T-helper 1 cell treated with Interleukin-12 subunit alpha and Interleukin-12 subunit beta and Interleukin-4 antibody, amounts not matched to agents 30 μg/mL and 1 μg/mL, for 36 hours (primary cell): ENCODE results near the gene RSAD2.
"Not testable (repeated sequence)": the region's sequence is repeated elsewhere in the genome, so short reads cannot be mapped to it uniquely, and the experiment has no call there.

Experiments
- H3K27ac Mint-ChIP-seq: one replicate; pipeline ENCODE4 v1.8.0; 2021; ENCODE audit warnings: mild to moderate bottlenecking, mixed read lengths
- H3K27me3 Mint-ChIP-seq: one replicate; pipeline ENCODE4 v1.8.0; 2021; ENCODE audit warnings: low read depth, mixed read lengths
- H3K36me3 Mint-ChIP-seq: one replicate; pipeline ENCODE4 v1.8.0; 2021; ENCODE audit warnings: low read depth, mixed read lengths
- H3K4me1 Mint-ChIP-seq: one replicate; pipeline ENCODE4 v1.8.0; 2021; ENCODE audit warnings: low read depth, mixed read lengths
- H3K4me3 Mint-ChIP-seq: one replicate; pipeline ENCODE4 v1.8.0; 2021; ENCODE audit warnings: mild to moderate bottlenecking, moderate library complexity, mixed read lengths
- H3K9me3 Mint-ChIP-seq: one replicate; pipeline ENCODE4 v1.8.0; 2021; ENCODE audit warnings: mixed read lengths

RSAD2 gene

GRCh38 chr2:6852195-6852594 lies 25.4 kb upstream of the RSAD2 start:
- Mint-ChIP-seq H3K36me3 (peaks cover 74% of the 10 kb centered on the region), H3K4me1 (peaks cover 52% of the 10 kb centered on the region), H3K27ac (no peak overlapping the region), H3K9me3 (peaks cover 12% of the 10 kb centered on the region), H3K27me3 (no peaks in the 10 kb centered on the region), H3K4me3 (no peak overlapping the region)

GRCh38 chr2:6854416-6854815 lies 23.2 kb upstream of the RSAD2 start:
- H3K36me3 Mint-ChIP-seq: peaks cover 76% of the 10 kb centered on the region

DNA sequence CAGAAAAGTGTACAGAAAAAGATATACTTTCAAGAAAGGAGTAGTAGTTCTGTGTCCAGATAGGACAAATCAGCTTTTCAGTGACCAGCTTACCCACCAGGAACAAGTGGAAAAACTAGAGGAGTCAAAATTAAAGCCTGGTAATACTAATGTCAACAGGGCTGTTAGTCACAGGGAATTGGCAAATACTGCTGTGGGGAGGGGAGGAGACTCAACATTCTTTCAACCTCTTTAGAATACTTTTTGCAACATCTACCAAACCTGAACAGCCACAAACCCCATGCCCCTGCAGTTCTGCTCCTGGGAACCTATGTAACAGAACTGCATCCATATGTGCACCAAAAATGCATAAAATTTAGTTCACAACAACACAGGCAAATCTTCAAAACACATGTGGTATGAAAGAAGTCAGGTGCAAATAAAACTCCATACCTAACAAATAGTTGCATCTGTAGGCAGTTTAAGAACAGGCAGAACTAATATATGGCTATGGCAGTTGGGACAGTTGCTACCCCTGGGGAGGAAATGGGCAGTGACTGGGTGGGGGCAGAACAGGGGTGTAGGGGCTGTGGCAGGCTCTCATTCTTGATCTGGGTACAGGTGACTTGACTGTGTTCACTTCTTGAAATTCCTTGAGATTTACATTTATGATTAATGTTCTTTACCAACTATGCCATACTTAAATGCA lies 21.6 kb upstream of the RSAD2 start:
- peaks cover 23% of the 10 kb centered on the region for H3K9me3 Mint-ChIP-seq
- H3K27ac Mint-ChIP-seq: no peak overlapping the region
- H3K27me3 Mint-ChIP-seq: no peaks in the 10 kb centered on the region
- H3K4me1 Mint-ChIP-seq: peaks cover 53% of the 10 kb centered on the region
- peaks cover 81% of the 10 kb centered on the region for H3K36me3 Mint-ChIP-seq
- no peak overlapping the region for H3K4me3 Mint-ChIP-seq

More at GRCh38 chr2:6854416-6854815, 23.2 kb upstream of the RSAD2 start:
- Mint-ChIP-seq H3K9me3 (peaks cover 11% of the 10 kb centered on the region), H3K4me3 (no peak overlapping the region), H3K27me3 (no peaks in the 10 kb centered on the region), H3K4me1 (peaks cover 51% of the 10 kb centered on the region), H3K27ac (no peak overlapping the region)

DNA sequence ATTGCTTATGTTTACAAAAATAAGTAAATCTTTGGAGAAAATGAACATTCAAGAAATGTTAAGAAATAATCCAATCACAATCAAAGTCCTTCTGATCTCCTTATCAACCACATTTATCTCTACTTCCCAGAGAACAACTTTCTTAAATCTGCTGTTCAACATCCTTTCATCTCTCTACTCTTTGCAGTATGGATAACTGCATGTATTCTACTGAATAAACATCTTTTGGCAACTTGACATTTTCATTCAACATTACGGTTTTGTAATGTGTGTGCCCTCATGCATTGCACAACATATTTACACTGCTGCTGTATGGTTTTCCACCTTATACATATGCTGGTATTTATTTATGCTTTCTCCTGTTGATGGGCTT lies 21.0 kb upstream of the RSAD2 start:
- Mint-ChIP-seq H3K36me3 (peaks cover 81% of the 10 kb centered on the region), H3K27ac (no peak overlapping the region), H3K27me3 (no peaks in the 10 kb centered on the region), H3K9me3 (peaks cover 28% of the 10 kb centered on the region), H3K4me1 (peaks cover 58% of the 10 kb centered on the region), H3K4me3 (no peak overlapping the region)

DNA sequence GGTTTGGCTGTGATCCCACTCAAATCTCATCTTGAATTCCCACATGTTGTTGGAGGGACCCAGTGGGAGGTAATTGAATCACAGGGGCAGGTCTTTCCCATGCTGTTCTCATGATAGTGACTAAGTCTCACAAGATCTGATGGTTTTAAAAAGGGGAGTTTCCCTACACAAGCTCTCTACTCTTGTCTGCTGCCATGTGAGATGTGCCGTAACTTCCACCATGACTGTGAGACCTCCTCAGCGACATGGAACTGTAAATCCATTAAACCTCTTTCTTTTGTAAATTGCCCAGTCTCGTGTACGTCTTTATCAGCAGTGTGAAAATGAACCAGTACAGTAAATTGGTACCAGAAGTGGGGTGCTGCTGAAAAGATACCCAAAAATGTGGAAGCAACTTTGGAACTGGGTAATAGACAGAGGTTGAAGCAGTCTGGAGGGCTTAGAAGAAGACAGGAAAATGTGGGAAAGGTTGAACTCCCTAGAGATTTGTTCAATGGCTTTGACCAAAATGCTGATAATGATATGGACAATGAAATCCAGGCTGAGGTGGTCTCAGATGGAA lies 19.0 kb upstream of the RSAD2 start:
- peaks cover 34% of the 10 kb centered on the region for H3K9me3 Mint-ChIP-seq
- H3K36me3 Mint-ChIP-seq: peaks cover 89% of the 10 kb centered on the region
- peaks cover 66% of the 10 kb centered on the region for H3K4me1 Mint-ChIP-seq
- H3K4me3 Mint-ChIP-seq, H3K27me3 Mint-ChIP-seq, H3K27ac Mint-ChIP-seq: not testable (repeated sequence)

DNA sequence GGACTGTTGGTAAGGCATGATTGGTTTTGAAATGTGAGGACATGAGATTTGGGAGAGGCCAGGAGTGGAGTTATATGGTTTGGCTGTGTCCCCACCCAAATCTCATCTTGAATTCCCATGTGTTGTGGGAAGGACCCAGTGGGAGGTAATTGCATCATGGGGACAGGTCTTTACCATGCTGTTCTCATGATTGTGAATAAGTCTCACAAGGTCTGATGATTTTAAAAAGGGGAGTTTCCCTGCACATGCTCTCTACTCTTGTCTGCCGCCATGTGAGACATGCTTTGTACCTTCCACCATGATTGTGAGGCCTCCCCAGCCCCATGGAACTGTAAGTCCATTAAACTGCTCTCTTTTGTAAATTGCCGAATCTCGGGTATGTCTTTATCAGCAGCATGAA lies 17.3 kb upstream of the RSAD2 start:
- H3K36me3 Mint-ChIP-seq: peaks cover 85% of the 10 kb centered on the region

DNA sequence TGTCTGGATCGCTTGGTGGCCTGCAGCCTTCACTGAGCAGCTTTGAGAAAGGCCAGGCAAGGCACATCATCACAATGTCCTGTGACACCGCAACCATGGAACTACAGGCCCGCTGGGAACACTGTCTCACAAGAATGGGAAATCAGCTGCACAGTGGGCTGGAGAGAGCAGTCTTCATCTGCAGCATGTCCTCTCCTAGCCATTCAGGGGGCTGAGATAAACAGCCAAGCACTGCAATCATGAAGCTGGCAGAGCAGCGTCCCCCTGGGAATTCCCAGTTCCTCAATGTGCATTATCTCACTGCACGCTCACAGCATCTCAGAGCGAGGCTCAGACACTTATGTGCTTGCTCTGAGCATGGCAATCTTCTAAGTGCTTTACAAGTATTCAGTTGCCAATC lies 13.8 kb upstream of the RSAD2 start:
- H3K4me1 Mint-ChIP-seq: peaks cover 60% of the 10 kb centered on the region
- peaks cover 28% of the 10 kb centered on the region for H3K9me3 Mint-ChIP-seq
- H3K4me3 Mint-ChIP-seq: peak overlapping the region; percentile 84
- H3K36me3 Mint-ChIP-seq: peaks cover 60% of the 10 kb centered on the region
- H3K27me3 Mint-ChIP-seq: no peaks in the 10 kb centered on the region
- H3K27ac Mint-ChIP-seq: no peak overlapping the region

More for the DNA sequence above, 17.3 kb upstream of the RSAD2 start:
- Mint-ChIP-seq H3K27me3 (no peaks in the 10 kb centered on the region), H3K27ac (peak overlapping the region; percentile 29), H3K4me3 (no peak overlapping the region), H3K4me1 (peaks cover 68% of the 10 kb centered on the region), H3K9me3 (peaks cover 34% of the 10 kb centered on the region)

GRCh38 chr2:6864231-6864754 lies 13.3 kb upstream of the RSAD2 start:
- Mint-ChIP-seq H3K9me3 (peaks cover 23% of the 10 kb centered on the region), H3K36me3 (peaks cover 58% of the 10 kb centered on the region), H3K4me3 (peak overlapping the region; percentile 84), H3K4me1 (peaks cover 58% of the 10 kb centered on the region), H3K27me3 (no peaks in the 10 kb centered on the region), H3K27ac (peak overlapping the region; percentile 75)

DNA sequence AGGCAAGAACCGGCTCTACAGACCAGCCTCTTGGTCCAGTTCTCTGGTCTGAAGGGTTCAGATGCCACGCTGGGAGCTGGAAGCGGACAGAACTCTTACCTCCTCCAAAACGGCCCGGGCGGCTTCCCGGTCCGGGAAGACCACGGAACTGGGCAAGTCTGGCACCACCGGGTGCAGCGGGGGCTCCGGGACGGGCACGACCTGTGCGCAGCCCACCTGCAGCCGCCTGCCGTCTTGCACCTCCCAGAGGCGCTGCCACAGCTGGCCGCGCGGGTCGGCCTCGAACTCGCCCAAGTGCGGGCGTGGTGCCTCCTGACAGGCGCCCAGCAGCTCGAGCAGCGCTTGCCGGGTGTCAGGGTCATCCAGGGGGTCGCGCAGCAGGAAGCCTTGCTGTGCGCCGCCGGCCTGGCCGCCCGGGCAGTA lies 12.6 kb upstream of the RSAD2 start:
- Mint-ChIP-seq H3K36me3 (peaks cover 55% of the 10 kb centered on the region), H3K27me3 (no peaks in the 10 kb centered on the region), H3K9me3 (peaks cover 20% of the 10 kb centered on the region), H3K27ac (peak overlapping the region; percentile 75), H3K4me3 (peak overlapping the region; percentile 84), H3K4me1 (peaks cover 59% of the 10 kb centered on the region)

DNA sequence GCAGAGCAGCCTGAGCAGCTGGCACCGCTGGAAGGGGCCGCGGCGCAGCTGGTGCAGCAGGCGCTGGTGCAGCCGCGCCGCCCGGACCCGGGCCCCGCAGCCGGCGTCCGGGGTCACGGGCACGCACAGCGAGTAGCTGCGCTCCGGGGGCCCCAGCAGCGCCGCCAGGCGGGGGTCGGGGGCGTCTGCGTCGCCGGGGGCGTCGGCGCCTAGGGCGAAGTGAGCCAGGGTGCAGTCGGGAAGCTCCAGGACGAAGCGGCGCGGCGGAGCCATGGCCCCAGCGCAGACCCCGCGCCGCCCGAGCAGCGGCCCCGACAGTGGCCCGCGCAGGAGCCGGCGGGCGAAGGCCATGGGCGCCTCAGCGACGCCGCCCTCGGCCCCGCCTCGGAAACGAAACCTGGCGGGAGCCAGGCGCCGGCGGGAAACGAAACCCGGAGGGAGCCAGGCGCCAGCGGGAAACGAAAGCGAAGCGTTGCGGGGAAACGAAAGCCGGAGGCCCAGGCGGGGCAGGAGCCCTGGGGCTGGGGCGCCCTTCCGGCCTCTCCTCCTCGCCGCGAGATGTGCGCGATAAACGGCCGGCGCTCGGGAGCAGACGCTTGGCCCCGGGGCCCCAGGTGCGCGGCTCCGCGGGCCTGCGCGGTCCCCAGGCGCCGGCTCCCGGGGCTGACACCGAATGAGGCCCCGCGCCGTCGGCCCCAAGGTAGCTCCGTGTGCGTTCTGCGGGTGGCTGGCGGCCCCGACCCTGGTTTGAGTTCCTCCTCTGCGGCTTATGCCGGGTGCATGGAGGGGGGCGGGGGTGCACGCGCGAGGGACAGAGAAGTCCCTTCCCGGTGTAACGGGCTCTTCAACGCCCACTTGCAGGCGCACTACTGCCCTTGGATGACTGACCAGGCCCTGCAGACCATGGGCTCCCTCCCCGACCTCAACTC lies 12.0 kb upstream of the RSAD2 start, which contains the start of gene CMPK2:
Gene CMPK2, minus strand, starts transcription at position 562 of the 929 bp plus-strand sequence. Its CDS starts 211 bp downstream, at position 351.
- H3K4me1 Mint-ChIP-seq: peaks cover 54% of the 10 kb centered on the region
- peaks cover 13% of the 10 kb centered on the region for H3K9me3 Mint-ChIP-seq
- H3K4me3 Mint-ChIP-seq: peak within 1 kb of the TSS; percentile 99
- no peaks in the 10 kb centered on the region for H3K27me3 Mint-ChIP-seq
- H3K27ac Mint-ChIP-seq: peak within 1 kb of the TSS; percentile 98
- peaks cover 48% of the 10 kb centered on the region for H3K36me3 Mint-ChIP-seq

- peaks cover 9% of the 10 kb centered on the region for H3K9me3 Mint-ChIP-seq
- H3K36me3 Mint-ChIP-seq: peaks cover 41% of the 10 kb centered on the region
- H3K27me3 Mint-ChIP-seq: peaks cover under 1% of the 10 kb centered on the region
- H3K4me1 Mint-ChIP-seq: peaks cover 54% of the 10 kb centered on the region
- H3K4me3 Mint-ChIP-seq: peak overlapping the region; percentile 99
- peak overlapping the region; percentile 98 for H3K27ac Mint-ChIP-seq
Measured at GRCh38 chr2:6866275-6866671, 11.3 kb upstream of the RSAD2 start.

- peaks cover 49% of the 10 kb centered on the region for H3K4me1 Mint-ChIP-seq
- H3K27ac Mint-ChIP-seq: peak overlapping the region; percentile 54
- H3K9me3 Mint-ChIP-seq: peaks cover 2% of the 10 kb centered on the region
- H3K4me3 Mint-ChIP-seq: peak overlapping the region; percentile 60
- H3K36me3 Mint-ChIP-seq: peaks cover 34% of the 10 kb centered on the region
- H3K27me3 Mint-ChIP-seq: peaks cover 3% of the 10 kb centered on the region
Measured at GRCh38 chr2:6866982-6867381, 10.6 kb upstream of the RSAD2 start.

- H3K4me1 Mint-ChIP-seq: peaks cover 41% of the 10 kb centered on the region
- peaks cover 3% of the 10 kb centered on the region for H3K27me3 Mint-ChIP-seq
- peaks cover 14% of the 10 kb centered on the region for H3K36me3 Mint-ChIP-seq
- H3K9me3 Mint-ChIP-seq: peaks cover 5% of the 10 kb centered on the region
- H3K27ac Mint-ChIP-seq: peak overlapping the region; percentile 36
- peak overlapping the region; percentile 24 for H3K4me3 Mint-ChIP-seq
Measured at GRCh38 chr2:6872394-6872793, 5.2 kb upstream of the RSAD2 start.

GRCh38 chr2:6874032-6874431 lies 3.5 kb upstream of the RSAD2 start:
- peaks cover 5% of the 10 kb centered on the region for H3K9me3 Mint-ChIP-seq
- no peak overlapping the region for H3K4me3 Mint-ChIP-seq
- peaks cover 16% of the 10 kb centered on the region for H3K36me3 Mint-ChIP-seq
- H3K27me3 Mint-ChIP-seq: peaks cover 3% of the 10 kb centered on the region
- H3K4me1 Mint-ChIP-seq: peaks cover 42% of the 10 kb centered on the region
- no peak overlapping the region for H3K27ac Mint-ChIP-seq
